Common myeloid progenitor, CD34-positive (primary cell): ENCODE data around the gene SLC35B4.
"Not testable (repeated sequence)": the region's sequence is repeated elsewhere in the genome, so short reads cannot be mapped to it uniquely, and the experiment has no call there.

Experiments used
- CTCF ChIA-PET: fragments of 350-600 bp; sonication (Branson Sonifier 250); formaldehyde crosslinking; loops from one replicate; lab custom pipeline; 2021; ENCODE audit warnings: antibody characterized with exemption; lab: Charles Lee
- POLR2A ChIA-PET: fragments of 350-600 bp; sonication (Branson Sonifier 250); formaldehyde crosslinking; loops from one replicate; lab custom pipeline; 2021; ENCODE audit warnings: antibody characterized with exemption; lab: Charles Lee
- DNase-seq, 3 donors: peaks; one replicate each; pipeline versions ENCODE4 v3.0.0 to v3.0.0-alpha.2; 2013
- H3K27ac ChIP-seq, 2 experiments: 1 replicate in 1 of 2; 2 replicates in 1 of 2; pipeline ENCODE4 v1.7.0; 2013; ENCODE audit warnings: inconsistent platforms in 2 of 2, low read length in 2 of 2, mild to moderate bottlenecking in 2 of 2, low read depth in 1 of 2, moderate library complexity in 1 of 2; ENCODE audit not compliant: severe bottlenecking in 2 of 2, insufficient read depth in 1 of 2, poor library complexity in 1 of 2
- H3K27me3 ChIP-seq, 5 experiments: replicated peaks in 2 of 5; 1 replicate in 3 of 5; 2 replicates in 2 of 5; pipeline versions ENCODE4 v1.6.1 to v1.7.0; 2013; ENCODE audit warnings: low read length in 4 of 5, mild to moderate bottlenecking in 2 of 5, moderate library complexity in 2 of 5, inconsistent platforms in 1 of 5; ENCODE audit not compliant: insufficient read depth in 5 of 5, control insufficient read depth in 4 of 5
- H3K36me3 ChIP-seq, 4 experiments: 1 replicate in 2 of 4; 2 replicates in 2 of 4; pipeline versions ENCODE4 v1.6.1 to v1.7.0; 2013; ENCODE audit warnings: low read length in 3 of 4, control low read depth in 1 of 4, mild to moderate bottlenecking in 1 of 4; ENCODE audit not compliant: control insufficient read depth in 4 of 4, insufficient read depth in 4 of 4
- H3K4me1 ChIP-seq, 4 experiments: 1 replicate in 3 of 4; 2 replicates in 1 of 4; pipeline versions ENCODE4 v1.6.1 to v1.7.1; 2013; ENCODE audit warnings: low read length in 3 of 4, mild to moderate bottlenecking in 3 of 4, control low read depth in 1 of 4, inconsistent platforms in 1 of 4, moderate library complexity in 1 of 4; ENCODE audit not compliant: control insufficient read depth in 4 of 4, insufficient read depth in 4 of 4; ENCODE audit errors: control extremely low read depth in 1 of 4
- H3K4me3 ChIP-seq, 7 experiments: 1 replicate in 4 of 7; 2 replicates in 3 of 7; pipeline versions ENCODE4 v1.5.1 to v1.7.0; 2013; ENCODE audit warnings: mild to moderate bottlenecking in 7 of 7, low read length in 6 of 7, moderate library complexity in 6 of 7, inconsistent platforms in 2 of 7, low read depth in 2 of 7, control low read depth in 1 of 7; ENCODE audit not compliant: insufficient read depth in 4 of 7, control insufficient read depth in 1 of 7; ENCODE audit errors: extremely low read depth in 1 of 7
- H3K9me3 ChIP-seq, 5 experiments: 1 replicate in 4 of 5; 2 replicates in 1 of 5; pipeline versions ENCODE4 v1.6.1 to v1.7.1; 2013; ENCODE audit warnings: low read length in 4 of 5, mild to moderate bottlenecking in 2 of 5, inconsistent platforms in 1 of 5, low read depth in 1 of 5, moderate library complexity in 1 of 5; ENCODE audit not compliant: control insufficient read depth in 4 of 5, insufficient read depth in 2 of 5; ENCODE audit errors: control extremely low read depth in 1 of 5
- WGBS: methylation state at CpG from one replicate; pipeline ENCODE4 v1.1.5; 2013; ENCODE audit not compliant: insufficient coverage; 5-methylcytosine and 5-hydroxymethylcytosine counted together

SLC35B4 gene

DNA sequence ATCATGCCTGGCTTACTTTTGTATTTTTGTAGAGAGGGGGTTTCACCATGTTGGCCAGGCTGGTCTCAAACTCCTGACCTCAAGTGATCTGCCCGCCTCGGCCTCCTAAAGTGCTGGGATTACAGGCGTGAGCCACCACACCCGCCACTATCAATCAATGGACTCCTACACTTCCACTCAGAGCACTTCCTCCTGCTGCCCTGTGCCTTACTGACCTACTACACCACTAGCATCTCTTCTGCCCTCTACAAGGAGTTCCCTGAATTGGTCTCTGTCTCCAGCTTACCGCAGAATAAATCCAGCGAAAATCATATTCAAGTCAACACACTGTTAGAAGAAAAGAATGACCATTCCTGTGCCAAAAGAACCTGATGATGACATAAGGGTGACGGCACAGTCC, 20.7 kb downstream of the SLC35B4 start:
- DNase-seq, H3K27ac ChIP-seq, H3K9me3 ChIP-seq, CTCF ChIA-PET, H3K4me1 ChIP-seq, H3K4me3 ChIP-seq, H3K27me3 ChIP-seq: not testable (repeated sequence)
- WGBS: 98% methylated on average over 4 of the region's 7 CpGs
- H3K36me3 ChIP-seq: peaks cover 12 to 61% (median 39%) of the 10 kb centered on the region in 4 experiments
- POLR2A ChIA-PET: interaction anchor here (0.7 kb wide), 1 partner anchor 134 kb away, joined by 3 read pairs; no protein-coding TSS in a partner anchor

DNA sequence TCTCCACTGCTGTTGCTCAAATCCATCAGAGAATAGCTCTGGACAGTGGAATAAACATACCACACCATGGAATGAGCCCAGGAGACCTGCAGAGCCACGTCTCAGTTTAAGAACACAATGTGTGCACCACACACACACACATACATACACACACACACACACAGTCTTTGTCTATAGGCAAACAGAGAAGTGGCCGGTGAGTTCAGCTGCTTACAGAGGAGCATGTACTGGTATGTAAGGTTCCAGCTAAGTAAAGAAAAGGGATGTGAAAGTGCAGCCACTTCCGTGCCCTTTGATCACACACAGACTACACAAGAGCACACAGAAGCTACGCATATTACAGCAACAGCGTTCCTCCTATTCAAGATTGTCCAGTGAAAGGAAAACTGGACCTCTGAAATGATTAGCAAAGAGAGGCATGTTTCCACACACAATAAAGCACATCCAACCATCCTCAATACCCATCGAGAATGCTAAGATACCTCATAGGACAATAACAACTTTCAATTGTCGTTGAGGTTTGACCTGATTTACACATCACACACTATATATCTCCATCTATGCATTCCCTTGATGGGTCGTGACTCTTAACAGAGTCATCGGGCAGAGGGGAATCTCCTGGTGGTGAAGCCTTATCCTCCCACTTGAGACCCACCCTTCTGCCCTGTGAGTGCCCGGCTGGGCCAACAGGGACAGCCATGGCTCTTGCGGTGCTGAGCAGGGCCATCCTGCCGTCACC, 23.6 kb downstream of the SLC35B4 start:
- Histone ChIP-seq H3K36me3 (peaks cover 5 to 38% (median 29%) of the 10 kb centered on the region in 4 experiments), H3K9me3 (peaks cover 0 to 4% (median 0%) of the 10 kb centered on the region in 5 experiments), H3K27me3 (no peaks in the 10 kb centered on the region), H3K4me1 (no peaks in the 10 kb centered on the region), H3K4me3 (no peak overlapping the region), H3K27ac (no peak overlapping the region)
- POLR2A ChIA-PET: no interaction called here
- 88% methylated on average over 4 of the region's 12 CpGs for WGBS
- DNase-seq: no peak
- CTCF ChIA-PET: no interaction called here

DNA sequence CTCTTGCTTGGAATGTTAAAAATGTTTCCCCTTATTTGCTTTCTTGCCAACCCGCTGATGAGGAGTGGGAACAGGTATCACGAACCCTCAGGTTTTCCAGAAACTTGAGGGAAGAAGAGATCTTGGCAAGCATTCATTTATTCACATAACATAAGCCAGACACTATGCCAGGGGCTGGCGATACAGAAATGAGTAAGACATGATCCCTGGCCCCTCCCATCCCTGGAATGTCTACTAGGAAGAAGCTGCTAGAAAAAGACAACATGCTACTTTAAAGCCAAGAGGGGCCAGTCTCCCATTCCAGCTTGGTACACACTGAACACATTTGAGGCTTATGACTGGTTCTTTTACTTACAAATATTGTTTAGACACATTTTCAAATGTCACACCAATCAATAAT, 26.4 kb downstream of the SLC35B4 start:
- ChIA-PET CTCF (no interaction called here), POLR2A (no interaction called here)
- Histone ChIP-seq H3K9me3 (no peaks in the 10 kb centered on the region), H3K27ac (no peak overlapping the region), H3K27me3 (no peaks in the 10 kb centered on the region), H3K4me3 (no peak overlapping the region), H3K4me1 (no peaks in the 10 kb centered on the region), H3K36me3 (peaks cover 0 to 26% (median 17%) of the 10 kb centered on the region in 4 experiments)
- WGBS: 94% methylated on average over 3 of the region's 3 CpGs
- no peak for DNase-seq

DNA sequence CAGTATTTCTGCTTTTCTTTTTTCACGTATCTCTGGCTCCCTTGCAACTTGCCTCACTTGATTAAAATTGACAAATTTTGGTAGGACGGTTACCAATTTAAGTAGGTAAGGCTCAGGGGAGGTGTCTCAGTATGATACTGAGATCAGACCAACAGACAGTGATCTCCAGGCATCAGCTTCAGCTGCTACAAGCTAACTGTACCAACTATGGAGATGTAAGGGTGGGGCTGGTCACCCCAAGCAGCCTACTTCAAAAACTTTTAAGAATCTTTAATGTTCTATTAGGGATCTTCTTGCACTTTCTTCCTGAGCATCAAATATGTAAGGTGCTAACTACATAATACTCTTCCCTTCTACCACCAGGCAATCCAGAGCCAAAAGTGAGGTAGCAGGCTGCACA, 26.9 kb downstream of the SLC35B4 start:
- H3K4me3 ChIP-seq: no peak overlapping the region
- no peak for DNase-seq
- no peaks in the 10 kb centered on the region for H3K4me1 ChIP-seq
- POLR2A ChIA-PET: no interaction called here
- CTCF ChIA-PET: no interaction called here
- H3K9me3 ChIP-seq: no peaks in the 10 kb centered on the region
- no peaks in the 10 kb centered on the region for H3K27me3 ChIP-seq
- H3K36me3 ChIP-seq: peaks cover 0 to 22% (median 13%) of the 10 kb centered on the region in 4 experiments
- WGBS: no CpG with 5 or more reads among the region's 2 CpGs
- no peak overlapping the region for H3K27ac ChIP-seq

DNA sequence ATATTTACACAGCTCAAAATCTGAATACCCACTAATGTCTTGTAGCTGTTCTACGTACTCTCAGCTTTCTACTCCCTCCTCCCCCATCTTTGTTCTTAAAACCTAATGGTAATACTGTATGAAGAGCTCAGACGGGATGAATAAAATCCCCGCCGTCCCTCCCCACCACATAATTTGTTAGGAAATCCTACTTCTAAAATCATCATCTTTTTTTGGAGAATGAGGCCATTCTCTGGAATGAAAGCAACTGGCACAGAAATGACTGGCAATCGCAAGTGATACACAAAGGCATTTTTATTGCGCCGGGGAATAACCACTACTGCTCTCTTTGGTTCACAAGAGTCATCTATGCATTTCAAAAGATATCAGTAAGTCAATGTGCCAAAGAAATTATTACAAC, 27.3 kb downstream of the SLC35B4 start:
- no peaks in the 10 kb centered on the region for H3K27me3 ChIP-seq
- POLR2A ChIA-PET: no interaction called here
- no peak overlapping the region for H3K27ac ChIP-seq
- 98% methylated on average over 7 of the region's 7 CpGs for WGBS
- H3K9me3 ChIP-seq: no peaks in the 10 kb centered on the region
- peaks cover 0 to 18% (median 8%) of the 10 kb centered on the region in 4 experiments for H3K36me3 ChIP-seq
- DNase-seq: no peak
- H3K4me1 ChIP-seq: no peaks in the 10 kb centered on the region
- no peak overlapping the region for H3K4me3 ChIP-seq
- CTCF ChIA-PET: no interaction called here

DNA sequence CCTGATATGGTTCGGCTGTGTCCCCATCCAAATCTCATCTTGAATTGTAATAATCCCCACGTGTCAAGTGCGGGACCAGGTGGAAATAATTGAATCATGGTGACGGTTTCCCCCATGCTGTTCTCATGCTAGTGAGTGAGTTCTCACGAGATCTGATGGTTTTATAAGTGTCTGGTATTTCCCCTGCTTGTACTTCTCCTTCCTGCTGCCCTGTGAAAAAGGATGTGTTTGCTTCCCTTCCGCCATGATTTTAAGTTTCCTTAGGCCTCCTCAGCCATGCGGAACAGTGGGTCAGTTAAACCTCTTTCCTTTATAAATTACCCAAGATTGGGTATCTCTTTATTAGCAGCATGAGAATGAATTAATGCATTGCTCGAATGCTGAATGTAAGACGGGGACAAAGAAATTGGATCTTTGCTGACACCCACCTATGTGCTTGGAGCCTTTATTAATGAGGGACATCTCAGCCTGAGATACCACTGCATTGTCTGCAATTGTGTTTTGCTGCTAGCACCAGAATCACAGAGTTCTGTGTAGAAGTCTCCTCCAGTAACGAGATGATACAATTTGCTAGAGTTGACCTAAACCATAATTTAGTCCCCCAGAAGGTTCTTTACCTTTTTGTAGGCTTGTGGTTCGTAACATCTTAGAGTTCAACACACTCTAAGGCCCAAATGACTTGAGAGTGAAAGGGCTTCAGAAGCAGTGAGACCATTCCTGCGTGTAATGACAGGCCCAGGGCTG, 28.6 kb downstream of the SLC35B4 start:
- peaks cover 0 to 8% (median under 1%) of the 10 kb centered on the region in 4 experiments for H3K36me3 ChIP-seq
- no peaks in the 10 kb centered on the region for H3K9me3 ChIP-seq
- ChIA-PET CTCF (no interaction called here), POLR2A (no interaction called here)
- H3K4me1 ChIP-seq: no peaks in the 10 kb centered on the region
- 88% methylated on average over 7 of the region's 12 CpGs for WGBS
- no peak for DNase-seq
- no peak overlapping the region for H3K4me3 ChIP-seq
- H3K27ac ChIP-seq: no peak overlapping the region
- no peaks in the 10 kb centered on the region for H3K27me3 ChIP-seq

DNA sequence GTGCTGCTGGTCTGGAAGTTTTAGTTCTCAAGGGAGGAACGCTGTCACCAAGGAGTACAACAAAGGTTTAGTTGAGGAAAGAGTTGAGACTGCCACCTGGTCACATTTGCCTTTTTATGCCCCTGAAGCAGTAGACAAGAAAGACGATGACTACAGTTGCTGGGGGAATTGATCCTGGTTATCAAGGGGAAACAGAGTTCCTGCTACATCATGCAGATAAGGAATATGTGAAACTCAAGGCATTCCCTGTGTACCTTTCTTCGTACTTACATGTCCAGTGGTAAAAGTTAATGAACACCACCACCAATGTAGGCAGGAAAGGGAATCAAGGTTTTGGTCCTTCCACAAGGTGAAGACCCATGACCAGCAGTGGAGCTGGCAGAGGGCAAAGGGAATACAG, 31.8 kb downstream of the SLC35B4 start:
- ChIA-PET CTCF (no interaction called here), POLR2A (no interaction called here)
- WGBS: 30% methylated on average over 2 of the region's 3 CpGs
- no peak overlapping the region for H3K4me3 ChIP-seq
- DNase-seq: no peak
- H3K36me3 ChIP-seq: no peaks in the 10 kb centered on the region
- H3K27ac ChIP-seq: no peak overlapping the region
- H3K27me3 ChIP-seq: no peaks in the 10 kb centered on the region
- H3K9me3 ChIP-seq: no peaks in the 10 kb centered on the region
- no peaks in the 10 kb centered on the region for H3K4me1 ChIP-seq
